GM18499 (cell line): ENCODE data around the gene HDLBP.
"Not testable (repeated sequence)": the region's sequence is repeated elsewhere in the genome, so short reads cannot be mapped to it uniquely, and the experiment has no call there.

ENCODE experiments used
- ATAC-seq: cut with Tn5 transposase; IDR thresholded peaks from one replicate; pipeline ENCODE4 v1.9.1; 2021; ENCODE audit warnings: moderate number of reproducible peaks; ENCODE audit not compliant: insufficient read depth, unreplicated experiment

The HDLBP gene

DNA sequence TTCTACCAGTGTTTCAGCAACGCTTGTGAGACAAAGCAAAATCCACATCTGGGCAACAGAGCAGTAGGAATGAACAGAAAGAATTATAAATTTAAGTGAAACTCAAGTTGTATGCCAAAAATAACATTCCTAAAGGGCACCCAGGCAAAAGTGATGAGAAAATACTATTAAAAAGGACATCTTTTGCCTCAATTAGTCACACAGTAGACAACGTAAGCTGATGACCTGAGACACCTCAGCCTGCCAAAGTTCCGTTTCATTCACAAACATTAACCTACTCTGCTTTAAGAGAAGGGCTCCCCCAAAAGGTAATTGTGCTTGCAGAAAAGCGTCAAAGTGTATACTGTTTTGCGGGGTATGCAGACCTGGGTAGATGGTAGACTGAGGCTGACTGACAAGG lies 7.2 kb downstream of the HDLBP start:
- ATAC-seq, result no peak

DNA sequence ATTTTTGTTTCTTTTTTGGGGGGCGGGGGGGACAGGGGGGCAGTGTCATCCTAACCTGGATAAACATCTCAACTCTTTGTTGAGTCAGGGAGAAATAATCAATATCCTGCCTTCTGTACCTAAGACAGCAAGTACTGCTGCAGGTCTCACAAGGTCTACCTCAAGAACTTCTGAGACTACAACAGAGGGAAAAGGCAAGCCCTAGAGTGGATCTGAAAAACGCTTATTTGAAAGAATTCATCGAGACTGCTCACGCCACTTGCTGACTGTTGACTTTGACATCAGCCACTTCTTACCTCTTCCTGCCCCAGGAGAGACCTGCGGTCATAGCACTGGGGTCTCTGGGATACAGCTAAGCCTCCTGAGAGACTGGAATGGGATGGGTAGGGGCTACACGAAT lies 8.4 kb downstream of the HDLBP start:
- no peak for ATAC-seq

DNA sequence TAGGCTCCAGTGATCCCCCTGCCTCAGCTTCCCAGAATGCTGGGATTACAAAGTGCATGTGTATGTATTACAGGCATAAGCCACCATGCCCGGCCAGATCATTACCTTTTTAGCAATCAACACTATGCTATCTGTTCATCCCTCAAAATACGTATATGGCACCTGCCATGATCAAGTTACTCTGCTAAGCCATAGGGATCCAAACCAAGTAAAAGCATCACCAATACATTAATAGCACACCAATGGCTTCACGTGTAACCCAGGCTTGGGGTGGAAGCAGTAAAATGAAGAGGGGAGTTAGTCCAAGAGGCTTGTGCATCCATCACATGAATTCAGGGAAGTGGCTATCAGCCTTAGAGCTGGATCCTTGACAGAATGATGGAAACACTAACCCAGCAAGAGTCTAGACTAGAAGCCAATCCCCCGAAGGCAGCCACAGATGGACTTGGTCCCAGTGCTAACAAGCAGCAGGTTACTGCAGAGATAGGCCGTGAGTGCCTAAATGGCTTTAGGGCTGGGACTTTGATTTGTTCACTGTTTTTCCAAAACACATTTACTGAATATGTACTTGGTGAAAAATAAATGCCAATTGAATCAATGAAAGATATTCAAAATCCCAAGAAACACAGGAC lies 11.3 kb downstream of the HDLBP start:
- ATAC-seq, result no peak

DNA sequence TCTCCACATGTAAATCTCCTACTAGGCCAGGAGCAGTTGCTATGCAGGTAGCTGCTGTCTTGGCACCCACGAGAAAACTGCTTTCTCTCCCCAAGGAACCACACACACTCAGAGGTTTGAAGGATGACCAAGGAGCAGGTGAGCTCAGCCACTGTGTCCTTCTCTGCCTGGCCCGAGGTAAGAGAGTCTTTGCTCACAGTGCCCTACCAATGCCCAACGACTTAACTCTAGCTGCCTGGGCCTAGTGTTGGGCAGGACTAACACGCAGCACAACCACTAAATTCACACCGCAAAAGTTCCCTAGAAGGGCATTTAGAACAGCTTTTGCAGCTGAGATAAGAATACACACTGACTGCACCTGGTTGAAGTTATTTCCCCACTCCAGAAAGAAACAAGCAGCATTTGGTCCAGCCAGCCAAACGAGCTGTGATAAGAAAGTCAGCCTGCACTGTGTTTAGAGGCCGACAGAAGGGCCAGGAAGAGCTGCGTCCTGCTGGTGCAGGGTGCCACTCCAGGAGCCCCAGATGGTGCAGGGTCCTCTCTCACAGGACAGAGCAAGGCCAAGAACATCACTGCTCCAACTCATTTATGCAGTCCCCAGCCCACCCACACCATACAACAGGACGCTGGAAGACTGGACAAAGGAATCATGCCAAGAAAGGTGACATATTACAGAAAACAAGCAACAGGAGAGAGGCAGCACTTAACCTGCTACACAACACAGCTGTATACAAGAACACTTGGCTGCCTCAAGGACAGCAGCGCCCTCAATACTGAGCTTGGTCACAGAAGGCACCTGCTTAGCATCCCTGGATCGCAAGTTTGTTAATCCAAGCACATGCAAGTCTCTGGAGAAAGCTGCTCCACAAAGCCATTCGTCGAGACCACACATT lies 12.5 kb downstream of the HDLBP start:
- no peak for ATAC-seq

DNA sequence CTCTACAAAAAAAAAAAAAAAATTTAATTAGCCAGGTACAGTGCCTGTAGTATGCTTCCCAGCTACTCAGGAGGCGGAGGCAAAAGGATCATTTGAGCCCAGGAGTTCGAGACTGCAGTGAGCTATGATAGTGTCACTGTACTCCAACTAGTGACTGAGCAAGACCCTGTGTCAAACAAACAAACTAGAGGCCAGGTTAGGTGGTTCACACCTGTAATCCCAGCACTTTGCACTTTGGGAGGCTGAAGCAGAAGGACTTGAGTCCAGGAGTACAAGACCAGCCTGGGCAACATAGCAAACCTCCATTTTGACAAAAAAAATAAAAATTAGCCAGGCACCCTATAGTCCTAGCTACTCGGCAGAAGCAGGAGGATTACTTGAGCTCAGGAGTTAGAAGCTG lies 13.4 kb downstream of the HDLBP start:
- ATAC-seq, result no peak

DNA sequence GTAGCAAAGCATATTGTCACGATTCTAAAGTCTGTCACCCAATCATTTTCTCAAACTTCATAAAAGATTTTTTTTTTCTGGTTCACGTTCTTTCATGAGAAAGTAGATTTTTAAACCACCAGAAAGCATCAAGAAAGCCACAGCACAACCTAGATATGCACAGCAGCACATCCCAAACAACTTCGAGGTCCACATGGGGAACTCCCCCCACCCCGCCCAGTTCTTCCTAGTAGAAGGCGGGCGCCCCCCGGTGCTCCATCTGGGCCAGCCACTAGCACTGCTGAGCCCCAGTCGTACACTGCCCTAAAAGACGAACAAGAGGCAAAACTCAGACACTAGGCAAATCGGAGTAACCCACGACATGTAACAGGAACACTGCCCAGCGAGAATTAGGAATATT lies 15.5 kb downstream of the HDLBP start:
- ATAC-seq, result no peak

DNA sequence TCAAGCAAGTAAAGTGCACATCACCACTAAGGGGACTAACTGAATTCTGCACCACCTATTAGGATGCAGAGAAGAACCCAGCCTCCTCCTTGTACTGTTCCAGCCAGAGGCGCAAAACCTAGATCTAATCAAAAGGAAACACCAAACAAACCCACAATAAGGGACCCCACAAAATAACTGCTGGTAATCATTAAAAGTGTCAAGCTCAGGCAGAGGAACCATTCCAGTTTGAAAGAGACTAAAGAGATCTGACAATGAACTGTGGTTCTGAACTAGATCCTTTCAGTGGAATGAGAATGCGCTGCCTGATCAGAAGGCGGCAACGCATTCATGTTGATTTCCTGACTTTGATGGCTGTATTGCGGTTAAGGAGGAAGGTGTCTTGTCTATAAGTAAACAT lies 16.8 kb downstream of the HDLBP start:
- ATAC-seq, result no peak

DNA sequence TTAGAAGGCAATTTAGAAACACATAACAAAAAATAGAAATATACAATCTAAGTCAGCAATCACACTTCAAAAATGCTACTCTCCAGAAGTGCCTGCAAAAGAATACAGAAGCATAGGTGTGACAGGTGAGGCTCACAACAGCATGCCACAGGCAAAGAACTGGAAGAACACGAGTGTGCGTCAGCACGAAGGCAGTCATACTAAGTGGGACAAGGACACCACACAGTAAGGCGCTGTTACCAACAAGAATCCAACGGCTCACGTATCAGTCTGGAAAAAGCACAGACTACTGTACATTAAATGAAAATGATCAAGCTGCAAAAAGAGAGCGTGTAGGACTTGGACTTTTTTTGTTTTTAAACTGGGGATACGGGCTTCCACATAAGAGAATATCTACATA lies 18.7 kb downstream of the HDLBP start:
- ATAC-seq, result no peak

DNA sequence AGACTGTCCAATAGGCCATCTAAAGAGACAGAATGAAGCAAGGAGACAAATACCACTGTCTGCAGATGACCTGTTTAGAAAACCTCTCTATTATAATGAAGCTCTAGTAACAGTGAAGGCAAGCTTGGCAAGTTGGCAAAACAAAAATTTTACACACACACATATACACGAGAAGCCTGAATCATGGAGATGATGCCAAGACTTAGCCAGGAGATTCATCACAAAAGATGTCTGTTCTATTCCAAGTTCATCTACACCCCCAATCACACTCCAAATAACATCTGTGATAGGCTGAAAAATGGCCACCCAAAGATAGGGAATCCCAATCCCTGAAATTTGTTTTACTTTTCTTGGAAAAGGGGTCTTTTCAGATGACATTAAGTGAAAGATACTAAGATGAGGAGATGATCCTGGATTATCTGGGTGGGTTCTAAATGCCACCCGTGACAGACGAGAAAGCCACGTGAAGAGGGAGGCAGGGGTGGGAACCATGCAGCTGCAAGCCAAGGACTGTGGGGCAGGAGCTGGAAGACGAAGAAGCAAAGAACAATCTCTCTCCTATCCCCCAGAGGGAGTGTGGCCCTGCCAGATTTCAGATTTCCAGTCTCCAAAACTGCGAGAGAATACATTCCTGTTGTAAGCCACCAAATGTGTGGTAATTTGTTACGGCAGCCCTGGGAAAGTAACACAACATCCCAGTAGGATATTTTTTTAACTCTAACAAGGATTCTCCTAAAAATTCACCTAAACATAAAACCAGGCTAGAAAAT lies 20.0 kb downstream of the HDLBP start:
- ATAC-seq, result no peak

DNA sequence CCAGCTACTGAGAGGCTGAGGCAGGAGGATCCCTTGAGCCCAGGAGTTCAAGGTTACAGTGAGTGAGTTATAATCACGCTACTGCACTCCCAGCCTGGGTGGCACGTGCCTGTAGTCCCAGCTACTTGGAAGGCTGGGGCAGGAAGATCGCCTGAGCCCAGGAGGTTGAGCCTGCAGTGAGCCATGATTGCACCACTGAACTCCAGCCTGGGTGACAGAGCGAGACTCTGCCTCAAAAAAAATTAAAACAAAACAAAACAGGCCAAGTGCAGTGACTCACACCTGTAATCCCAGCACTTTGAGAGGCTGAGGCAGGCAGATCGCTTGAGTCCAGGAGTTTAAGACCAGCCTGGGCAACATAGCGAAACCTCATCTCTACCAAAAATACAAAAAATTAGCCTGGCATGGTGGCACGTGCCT lies 22.1 kb downstream of the HDLBP start:
- not testable (repeated sequence) for ATAC-seq

DNA sequence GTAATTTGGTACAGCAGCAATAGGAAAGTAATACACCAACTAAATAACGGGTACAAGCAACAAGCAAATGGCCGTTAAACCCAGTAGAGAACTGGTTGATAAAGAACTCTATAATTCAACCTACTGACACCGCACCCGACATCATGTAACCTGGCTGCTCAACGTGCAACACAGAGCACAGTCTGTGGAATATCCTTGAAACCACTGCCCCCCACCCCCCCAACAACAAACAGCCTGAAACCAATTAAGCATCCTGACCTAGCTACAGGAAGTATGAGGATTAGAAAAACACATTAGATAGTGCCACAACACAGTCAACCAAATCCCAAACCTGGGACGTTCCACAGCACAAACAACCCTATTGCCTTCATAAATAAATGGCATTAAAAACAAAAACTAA lies 23.5 kb downstream of the HDLBP start:
- no peak for ATAC-seq

DNA sequence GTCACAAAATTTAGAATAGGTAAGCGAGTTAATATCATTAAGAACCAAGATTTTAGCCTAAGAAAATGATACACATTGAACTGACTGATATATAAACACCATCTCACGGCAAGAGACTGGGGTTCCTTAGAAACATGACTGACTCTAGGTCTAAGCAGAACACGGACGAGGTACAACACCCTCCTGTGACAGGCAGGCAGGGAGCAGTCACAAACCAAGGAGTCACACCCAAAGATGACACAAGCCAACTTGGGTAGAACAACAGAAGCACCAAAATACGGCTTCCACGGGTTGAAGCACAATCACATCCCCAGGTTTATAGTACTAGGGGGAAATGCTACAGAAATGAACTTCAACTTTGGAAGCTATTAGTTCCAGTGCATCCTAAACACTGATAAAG lies 24.3 kb downstream of the HDLBP start:
- no peak for ATAC-seq

DNA sequence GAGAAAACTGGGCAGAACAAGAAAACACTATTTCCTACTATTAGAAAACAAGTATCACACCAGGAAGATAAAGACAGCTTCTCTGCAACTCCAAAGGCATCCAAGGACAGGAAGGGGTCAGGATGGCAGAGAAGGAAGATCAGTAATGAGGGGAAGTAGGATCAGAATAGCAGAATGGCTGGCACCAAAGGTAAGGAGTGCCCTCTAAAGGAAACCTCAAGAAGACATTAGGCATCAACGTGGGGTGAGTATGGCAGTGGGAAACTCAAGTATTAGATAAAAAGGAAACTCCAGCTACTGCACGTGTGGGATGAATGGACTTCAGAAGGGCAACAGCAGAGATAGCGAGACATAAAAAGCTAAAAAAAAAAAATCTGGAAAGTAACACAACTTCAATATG lies 25.9 kb downstream of the HDLBP start:
- ATAC-seq, result no peak

DNA sequence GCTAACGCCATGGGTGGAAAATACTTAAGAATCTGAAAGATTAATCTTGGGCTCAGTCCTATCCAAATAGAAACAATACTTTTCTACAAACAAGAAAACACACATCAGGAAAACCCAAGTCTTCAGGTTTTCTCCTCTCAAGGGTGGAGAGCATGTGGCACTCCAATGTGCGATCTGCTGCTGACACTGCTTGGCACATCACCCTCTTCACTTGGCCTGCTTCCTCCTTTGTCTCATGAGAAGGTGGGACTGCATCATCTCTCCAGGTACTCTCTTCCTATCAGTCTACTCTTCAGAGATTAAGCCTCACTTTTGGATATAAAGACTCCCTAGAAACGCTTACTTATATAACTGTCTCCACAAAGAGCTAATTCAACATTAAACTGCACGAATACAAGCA lies 26.4 kb downstream of the HDLBP start:
- no peak for ATAC-seq

DNA sequence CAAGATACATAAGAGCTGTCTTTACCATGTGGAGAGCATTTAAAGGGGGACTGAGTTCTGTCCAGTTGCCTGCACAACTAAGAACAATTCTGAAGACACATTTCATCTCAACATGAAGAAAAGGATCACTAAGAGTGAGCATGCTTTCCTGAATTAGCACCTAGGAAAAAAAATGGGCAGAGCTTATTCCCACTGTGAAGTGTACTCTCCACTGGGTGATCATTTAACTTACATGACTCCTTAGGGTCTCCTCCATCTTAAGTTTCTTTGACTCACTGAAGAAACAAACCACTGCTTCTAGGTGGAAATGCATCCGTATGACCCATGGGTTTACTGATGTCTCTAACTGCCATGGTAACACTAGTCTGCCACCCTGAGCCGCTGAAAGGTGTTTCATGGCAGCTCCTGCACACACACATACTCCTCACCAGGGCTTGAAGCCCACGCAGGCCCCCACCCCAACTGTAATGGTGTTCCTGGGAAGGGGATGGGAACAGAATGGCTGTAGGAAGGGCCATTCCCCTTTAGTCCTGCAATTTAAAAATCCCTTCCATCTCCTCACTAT lies 27.1 kb downstream of the HDLBP start:
- no peak for ATAC-seq

DNA sequence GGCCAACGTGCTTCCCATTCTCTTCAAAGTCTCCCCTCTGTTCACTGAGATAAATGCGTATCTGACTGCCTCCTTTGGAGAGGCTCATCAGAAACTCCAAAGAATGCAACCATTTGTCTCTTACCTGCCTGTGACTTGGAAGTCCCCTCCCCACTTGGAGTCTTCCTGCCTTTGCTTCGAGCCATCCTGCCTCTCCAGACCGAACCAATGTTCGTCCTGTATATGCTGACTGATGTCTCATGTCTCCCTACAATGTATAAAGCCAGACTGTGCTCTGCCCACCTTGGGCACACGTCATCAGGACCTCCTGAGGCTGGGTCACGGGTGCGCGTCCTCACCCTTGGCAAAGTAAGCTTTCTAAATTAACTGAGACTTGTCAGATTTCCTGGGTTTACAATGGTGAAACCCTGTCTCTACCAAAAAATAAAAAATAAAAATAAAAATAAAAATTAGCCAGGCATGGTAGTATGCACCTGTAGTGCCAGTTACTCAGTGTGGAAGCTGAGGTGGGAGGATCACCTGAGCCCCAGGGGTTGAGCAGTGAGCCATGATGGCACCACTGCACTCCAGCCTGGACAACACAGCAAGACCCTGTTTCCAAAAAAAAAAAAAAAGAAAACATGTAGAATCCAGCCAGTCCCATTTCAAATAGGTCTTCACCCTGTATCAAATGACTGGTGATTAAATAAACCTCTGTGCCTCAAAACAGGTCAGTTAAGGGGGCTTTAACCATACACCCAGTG lies 29.0 kb downstream of the HDLBP start:
- ATAC-seq, result no peak

DNA sequence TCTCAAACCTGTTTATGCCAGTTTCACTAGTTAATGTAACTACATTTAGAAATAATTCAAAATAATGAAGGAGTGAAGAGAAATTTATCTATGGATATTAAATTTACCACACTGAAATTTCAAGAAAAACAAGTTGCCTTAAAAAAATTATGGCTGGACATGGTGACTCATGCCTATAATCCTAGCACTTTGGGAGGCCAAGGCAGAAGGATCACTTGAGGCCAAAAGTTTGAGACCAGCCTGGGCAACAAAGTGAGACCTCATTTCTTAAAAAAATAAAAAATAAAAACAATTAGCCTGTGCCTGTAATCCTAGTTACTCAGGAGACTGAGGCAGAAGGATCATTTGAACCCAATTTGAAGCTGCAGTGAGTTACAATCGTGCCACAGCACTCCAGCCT lies 29.9 kb downstream of the HDLBP start:
- no peak for ATAC-seq

DNA sequence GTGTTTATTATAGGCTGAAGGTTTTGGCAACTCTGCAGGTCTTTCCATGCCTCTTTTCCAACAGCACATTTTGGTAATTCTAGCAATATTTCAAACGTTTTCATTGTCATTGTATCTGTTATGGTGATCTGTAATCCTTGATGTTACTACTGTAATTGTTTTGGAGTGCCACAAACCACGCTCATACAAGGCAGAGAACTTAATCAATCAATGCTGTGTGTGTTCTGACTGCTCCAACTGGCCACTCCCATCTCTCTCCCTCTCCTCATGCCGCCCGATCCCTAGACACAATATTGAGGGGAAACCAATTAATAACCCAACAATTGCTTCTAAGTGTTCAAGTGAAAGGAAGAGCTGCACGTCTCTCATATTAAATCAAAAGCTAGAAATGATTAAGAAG lies 32.9 kb downstream of the HDLBP start:
- no peak for ATAC-seq

DNA sequence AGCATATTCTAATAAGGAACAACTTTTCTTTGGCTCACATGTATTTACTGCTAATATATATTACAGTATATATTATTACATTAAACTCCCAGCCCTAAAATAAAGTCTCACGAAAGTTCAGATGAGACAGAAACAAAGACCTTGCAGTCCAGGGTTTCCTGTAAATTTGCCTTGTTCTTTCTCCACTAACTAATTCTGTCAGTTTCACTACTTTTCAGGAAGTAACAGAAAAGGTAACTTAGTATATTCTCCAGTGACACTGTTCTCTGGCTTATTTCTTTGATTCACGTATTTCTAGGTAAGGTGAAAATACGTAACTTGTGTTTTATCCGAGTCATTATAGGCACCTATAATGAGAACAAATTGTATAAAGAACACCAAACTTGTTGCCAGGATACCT lies 35.2 kb downstream of the HDLBP start:
- ATAC-seq, result no peak

DNA sequence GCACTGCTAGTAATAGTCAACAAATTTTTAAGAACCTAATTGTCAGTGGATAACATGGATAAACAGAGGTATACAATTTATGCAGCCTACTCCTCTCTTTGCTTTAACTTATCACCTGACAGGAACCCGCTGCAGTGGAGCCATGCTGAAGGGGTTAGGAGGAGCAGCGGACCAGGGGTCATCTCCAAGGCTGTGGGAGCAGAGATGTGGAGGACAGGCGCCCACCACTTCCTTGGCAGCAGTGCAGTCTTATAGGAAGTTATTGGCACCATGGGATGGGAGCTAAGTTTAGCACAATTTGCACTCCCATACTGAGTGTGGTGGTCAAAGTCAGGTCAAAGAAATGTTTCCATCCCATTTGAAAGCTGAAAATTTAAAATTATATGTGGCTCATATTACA lies 35.6 kb downstream of the HDLBP start:
- no peak for ATAC-seq
